ENCODE measurements around the gene FRMD4B.

FRMD4B gene

GRCh38 chr3:69210068-69210730, 175.7 kb downstream of the FRMD4B start:
- H3K4me3 ChIP-seq (ENCODE audit: low read depth, low read length), result no peak overlapping the region

- H3K4me3 ChIP-seq (ENCODE audit: low read depth, low read length), result no peak overlapping the region
These were observed 176.5 kb downstream of the FRMD4B start for GRCh38 chr3:69209413-69209812.

- H3K4me3 ChIP-seq (ENCODE audit: low read depth, low read length), result no peak overlapping the region
These were observed 178.9 kb downstream of the FRMD4B start for GRCh38 chr3:69207031-69207430.

- no peak overlapping the region for H3K4me3 ChIP-seq (ENCODE audit: low read depth, low read length)
These were observed 180.5 kb downstream of the FRMD4B start for GRCh38 chr3:69205385-69205784.

DNA sequence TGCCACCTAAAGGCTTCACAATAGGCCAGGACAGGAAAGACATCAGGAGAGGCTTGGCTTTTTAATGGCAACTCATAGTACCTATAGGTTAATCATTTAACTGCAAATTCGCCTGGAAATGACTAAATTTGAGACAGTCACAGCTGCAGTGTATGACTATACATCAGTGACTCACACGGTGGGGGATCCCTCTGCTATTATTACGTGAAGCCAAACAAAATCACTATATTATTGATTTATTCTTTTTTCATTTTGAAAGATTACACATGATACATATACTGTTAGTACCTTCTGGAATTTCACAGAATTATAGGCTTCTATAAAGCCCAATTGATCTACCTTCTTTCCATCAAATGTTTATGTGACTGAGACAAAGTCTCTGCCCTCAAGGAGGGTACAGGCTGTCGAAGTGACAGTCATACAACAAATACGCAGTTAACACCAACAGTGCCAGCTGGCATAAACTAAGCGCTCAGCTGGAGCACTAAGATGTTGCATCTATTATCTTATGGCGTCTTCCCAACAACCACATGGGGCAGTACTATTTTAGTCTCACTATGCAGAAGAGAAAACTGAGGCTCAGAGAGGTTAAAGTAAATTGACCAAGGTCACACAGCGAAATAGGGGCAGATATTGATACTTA, 181.5 kb downstream of the FRMD4B start:
- H3K4me3 ChIP-seq (ENCODE audit: low read depth, low read length), result no peak overlapping the region

DNA sequence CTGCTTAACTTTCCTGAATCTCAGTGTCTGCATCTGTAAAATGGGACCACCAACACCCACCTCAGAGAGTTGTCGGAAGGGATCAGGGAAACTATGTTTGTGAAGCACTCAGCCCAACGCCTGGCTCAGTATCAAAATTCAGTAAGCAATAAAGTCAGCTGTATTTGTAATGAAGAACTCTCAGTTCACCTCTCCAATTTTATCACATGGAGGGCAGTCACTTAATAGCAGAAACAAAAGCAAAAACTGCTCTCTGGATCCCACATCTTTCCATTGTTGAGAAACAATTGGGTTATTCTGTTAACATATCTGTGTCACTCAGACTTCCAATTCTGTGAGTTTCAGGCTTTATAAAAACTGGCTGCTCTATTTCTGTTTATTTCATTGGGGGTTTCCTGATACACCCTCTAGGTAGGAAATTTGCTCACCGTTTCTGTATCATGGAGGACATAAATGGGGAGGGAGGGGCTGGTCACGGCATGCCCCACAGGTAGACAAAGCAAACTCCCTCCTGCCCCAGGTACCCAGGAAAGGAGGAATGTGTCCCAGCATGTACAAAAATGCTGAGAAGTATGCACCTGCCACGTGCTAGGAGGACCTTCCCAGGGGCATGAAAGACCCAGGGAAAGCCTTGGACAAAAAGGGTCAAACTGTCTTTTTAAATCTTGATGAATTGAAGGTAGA, 182.1 kb downstream of the FRMD4B start:
- no peak overlapping the region for H3K4me3 ChIP-seq (ENCODE audit: low read depth, low read length)

DNA sequence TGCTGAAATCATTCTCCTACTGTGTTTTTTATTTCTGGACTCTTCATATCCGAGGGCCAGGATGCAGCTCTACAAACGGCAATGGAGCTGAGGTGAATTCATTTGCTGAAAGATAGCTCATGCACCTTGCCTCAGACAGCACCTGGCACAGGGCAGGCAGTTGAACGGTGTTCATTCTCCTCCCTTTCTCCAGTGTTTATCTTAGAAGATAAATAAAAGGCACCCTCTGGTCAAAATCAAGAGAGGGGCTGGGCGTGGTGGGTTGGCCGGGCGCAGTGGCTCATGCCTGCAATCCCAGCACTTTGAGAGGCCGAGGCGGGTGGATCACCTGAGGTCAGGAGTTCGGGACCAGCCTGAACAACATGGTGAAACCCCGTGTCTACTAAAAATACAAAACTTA, 184.2 kb downstream of the FRMD4B start:
- no peak overlapping the region for H3K4me3 ChIP-seq (ENCODE audit: low read depth, low read length)

GRCh38 chr3:69200384-69201068, 185.4 kb downstream of the FRMD4B start:
- no peak overlapping the region for H3K4me3 ChIP-seq (ENCODE audit: low read depth, low read length)

DNA sequence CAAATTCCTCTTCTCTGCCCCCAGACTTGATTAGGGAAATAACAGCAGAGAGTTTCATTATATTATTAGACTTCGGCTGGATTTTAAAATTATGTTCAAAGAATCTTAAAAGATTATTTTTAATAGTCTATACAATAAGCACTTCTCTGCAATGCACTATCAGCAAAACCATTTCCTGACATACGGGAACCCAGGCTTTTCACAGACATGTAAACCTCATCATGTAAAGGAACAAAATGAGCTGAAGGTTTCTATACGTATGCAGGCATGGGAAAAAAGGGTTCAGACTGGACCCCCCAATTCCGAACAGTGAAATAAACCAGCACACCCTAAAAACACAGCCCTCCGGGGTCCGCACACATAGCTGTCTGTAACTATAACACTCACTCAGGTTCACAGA, 185.9 kb downstream of the FRMD4B start:
- H3K4me3 ChIP-seq (ENCODE audit: low read depth, low read length), result no peak overlapping the region

- no peak overlapping the region for H3K4me3 ChIP-seq (ENCODE audit: low read depth, low read length)
These were observed 187.9 kb downstream of the FRMD4B start for GRCh38 chr3:69197922-69198530.

- H3K4me3 ChIP-seq (ENCODE audit: low read depth, low read length), result no peak overlapping the region
These were observed 188.4 kb downstream of the FRMD4B start for GRCh38 chr3:69197455-69197854.

GRCh38 chr3:69196876-69197275, 189.0 kb downstream of the FRMD4B start:
- H3K4me3 ChIP-seq (ENCODE audit: low read depth, low read length), result no peak overlapping the region

DNA sequence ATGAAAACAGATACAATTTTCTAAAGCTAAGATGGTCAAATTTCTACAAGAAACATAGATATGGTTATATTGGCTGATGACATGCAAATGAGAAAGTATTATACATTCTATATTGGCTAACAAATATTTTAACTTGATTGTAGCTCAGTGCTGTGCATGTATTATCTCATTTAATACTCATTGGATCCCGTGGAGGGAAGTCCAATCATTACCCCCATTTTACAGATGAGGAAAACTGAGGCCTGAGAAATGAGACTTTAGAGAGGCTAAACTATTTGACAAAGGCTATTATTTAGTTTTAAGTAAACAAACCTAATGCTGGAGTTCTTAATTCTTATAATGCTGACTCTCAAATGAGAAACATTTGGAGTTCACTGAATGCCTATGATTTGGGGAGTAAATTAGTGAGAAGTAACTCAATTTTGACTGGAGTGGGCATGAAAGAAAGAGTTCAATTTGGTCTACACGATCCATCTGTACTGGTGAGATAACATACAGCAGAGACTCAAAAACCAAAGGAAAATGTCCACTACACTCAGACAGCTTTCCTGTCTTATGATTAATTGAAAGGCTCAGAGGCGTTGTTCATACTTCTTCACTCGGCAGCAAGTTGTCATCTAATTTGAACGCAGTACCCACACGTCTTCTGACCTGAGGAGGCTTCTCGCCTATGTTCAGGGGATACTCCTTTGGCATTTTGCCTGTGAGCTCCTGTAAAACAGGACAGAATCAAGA, 191.3 kb downstream of the FRMD4B start:
- H3K4me3 ChIP-seq (ENCODE audit: low read depth, low read length), result no peak overlapping the region

- no peak overlapping the region for H3K4me3 ChIP-seq (ENCODE audit: low read depth, low read length)
These were observed 192.1 kb downstream of the FRMD4B start for GRCh38 chr3:69193749-69194148.

- no peak overlapping the region for H3K4me3 ChIP-seq (ENCODE audit: low read depth, low read length)
These were observed 194.4 kb downstream of the FRMD4B start for GRCh38 chr3:69191516-69191915.

GRCh38 chr3:69189487-69189886, 196.4 kb downstream of the FRMD4B start:
- H3K4me3 ChIP-seq (ENCODE audit: low read depth, low read length), result no peak overlapping the region

GRCh38 chr3:69186575-69187093, 199.3 kb downstream of the FRMD4B start:
- H3K4me3 ChIP-seq (ENCODE audit: low read depth, low read length), result no peak overlapping the region

DNA sequence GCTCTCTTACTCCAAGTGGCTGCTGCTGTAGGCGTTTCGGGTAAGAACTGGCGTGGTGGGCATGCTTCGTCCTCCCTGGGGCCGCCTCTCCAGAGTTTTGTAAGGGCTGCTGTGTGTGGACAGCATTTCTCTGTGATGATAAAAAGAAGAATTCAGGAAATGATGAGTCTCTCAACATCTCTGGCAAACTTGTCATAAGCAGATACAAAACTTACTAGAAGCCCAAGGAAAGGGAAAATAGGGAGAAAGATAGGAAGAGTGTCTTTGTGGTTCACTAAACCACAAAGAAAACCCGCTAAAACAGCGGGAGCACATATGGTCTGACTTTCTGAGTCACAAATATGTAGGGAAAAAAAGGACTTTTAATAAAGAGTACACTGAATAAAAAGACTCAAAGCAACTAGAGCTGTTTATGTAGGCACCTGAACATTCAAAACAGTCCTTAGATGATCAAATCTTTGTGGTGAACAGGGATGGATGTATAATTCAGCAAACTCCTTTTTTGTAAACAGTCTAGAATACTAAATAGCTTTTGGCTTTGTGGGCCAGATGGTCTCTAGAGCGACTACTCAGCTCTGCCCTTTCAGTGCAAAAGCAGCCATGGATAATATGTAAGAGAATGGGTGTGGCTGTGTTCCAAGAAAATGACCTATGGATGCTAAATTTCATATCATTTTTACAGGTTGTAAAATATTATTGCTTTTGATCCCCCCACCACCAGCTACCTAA, 203.1 kb downstream of the FRMD4B start:
- no peak overlapping the region for H3K4me3 ChIP-seq (ENCODE audit: low read depth, low read length)

GRCh38 chr3:69181592-69182211, 204.2 kb downstream of the FRMD4B start:
- H3K4me3 ChIP-seq (ENCODE audit: low read depth, low read length), result no peak overlapping the region
